ENCODE measurements around the gene PIP5K1B. TPM values are rescaled to one million over a fixed set of nuclear protein-coding genes. Genes with fewer than 3 reads are reported as not detected.

PIP5K1B gene
- total and polyA plus RNA-seq, 10 of the 15 experiments (the other 5 are each of a cell fraction or from before 2014, with no cell fraction given) = 6.8 to 16.3 (median 10.6) TPM

DNA sequence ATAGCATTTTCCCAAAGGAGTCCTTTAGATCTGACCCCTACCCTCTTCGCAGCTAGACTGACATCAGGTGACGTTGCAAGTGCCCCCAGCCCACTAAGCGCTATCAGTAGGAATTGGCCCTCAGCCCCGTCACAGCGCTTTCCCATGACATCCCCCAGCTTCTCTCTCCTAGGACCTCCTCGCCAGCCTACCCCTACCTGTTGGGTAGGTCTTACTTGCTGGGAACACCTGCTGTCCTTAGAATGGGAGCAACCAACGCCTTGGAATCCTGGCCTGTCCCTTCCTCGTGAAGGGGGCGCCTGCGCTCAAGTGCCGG lies 584 bp upstream of the PIP5K1B start:
- Histone ChIP-seq H2AFZ (ENCODE audit: control insufficient read depth, low read depth, low read length) (peak overlapping the region; percentile 69), H3K27ac (ENCODE audit: control insufficient read depth, insufficient read depth) (no peak overlapping the region)

More for the DNA sequence above, 584 bp upstream of the PIP5K1B start:
- Histone ChIP-seq H3K4me2 (ENCODE audit: control insufficient read depth, insufficient read depth) (peak overlapping the region; percentile 87), H3K4me1 (ENCODE audit: control insufficient read depth, insufficient read depth, low read length) (peaks cover 25% of the 10 kb centered on the region), H4K20me1 (ENCODE audit: control insufficient read depth, insufficient read depth) (no peaks in the 10 kb centered on the region), H3K4me3 (peak overlapping the region; percentile 66), H3K9me3 (replicated peaks; ENCODE audit: control insufficient read depth, insufficient read depth, low read length) (no peaks in the 10 kb centered on the region), H3K79me2 (ENCODE audit: control insufficient read depth, insufficient read depth, low read length) (peaks cover 31% of the 10 kb centered on the region), H3K36me3 (ENCODE audit: control insufficient read depth in 2 of 2, insufficient read depth in 2 of 2, low read length in 1 of 2) (no peaks in the 10 kb centered on the region), H3K27me3 (replicated peaks in 1 of 2; ENCODE audit: control insufficient read depth in 2 of 2, insufficient read depth in 2 of 2, low read length in 1 of 2) (peaks cover 3 to 5% of the 10 kb centered on the region in 2 experiments), H3K9ac (ENCODE audit: control insufficient read depth, insufficient read depth, low read length) (peak overlapping the region; percentile 53)
- ATAC-seq (no peak), DNase-seq (ENCODE audit: low read depth, low spot score) (no peak), FAIRE-seq (no peak)
- BruUV-seq (replicated peaks) = no TSS peak
- intact Hi-C loops (cut with micrococcal nuclease; ENCODE audit: unreplicated experiment) (loop anchor here (2.0 kb wide), 1 partner anchor 74 kb away; no protein-coding TSS in a partner anchor), in situ Hi-C loops (cut with MboI) (loop anchor here (10.0 kb wide), 1 partner anchor 290 kb away; no protein-coding TSS in a partner anchor)
- WGBS (ENCODE audit: insufficient coverage, insufficient replicate concordance, low lambda C conversion rate, missing lambda C conversion rate) = 2% methylated on average over 11 of the region's 11 CpGs
- RAD21 ChIA-PET (ENCODE audit: unreplicated experiment) = interaction anchor here (2.1 kb wide), 1 partner anchor 19 kb away, joined by 7 read pairs; no protein-coding TSS in a partner anchor
- TF ChIP-seq MEF2A (IDR thresholded peaks at IDR 0.05; ENCODE audit: insufficient read depth, low read depth, low read length) = no peak
- TF ChIP-seq, protein P1, sequence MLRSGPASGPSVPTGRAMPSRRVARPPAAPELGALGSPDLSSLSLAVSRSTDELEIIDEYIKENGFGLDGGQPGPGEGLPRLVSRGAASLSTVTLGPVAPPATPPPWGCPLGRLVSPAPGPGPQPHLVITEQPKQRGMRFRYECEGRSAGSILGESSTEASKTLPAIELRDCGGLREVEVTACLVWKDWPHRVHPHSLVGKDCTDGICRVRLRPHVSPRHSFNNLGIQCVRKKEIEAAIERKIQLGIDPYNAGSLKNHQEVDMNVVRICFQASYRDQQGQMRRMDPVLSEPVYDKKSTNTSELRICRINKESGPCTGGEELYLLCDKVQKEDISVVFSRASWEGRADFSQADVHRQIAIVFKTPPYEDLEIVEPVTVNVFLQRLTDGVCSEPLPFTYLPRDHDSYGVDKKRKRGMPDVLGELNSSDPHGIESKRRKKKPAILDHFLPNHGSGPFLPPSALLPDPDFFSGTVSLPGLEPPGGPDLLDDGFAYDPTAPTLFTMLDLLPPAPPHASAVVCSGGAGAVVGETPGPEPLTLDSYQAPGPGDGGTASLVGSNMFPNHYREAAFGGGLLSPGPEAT (IDR thresholded peaks at IDR 0.05; ENCODE audit: low read depth) = no peak
- no peak for TF ChIP-seq IKZF1 (conservative IDR thresholded peaks at IDR 0.05)
- no peak for TF ChIP-seq NBN (IDR thresholded peaks at IDR 0.05)
- no peak for TF ChIP-seq NFXL1 (IDR thresholded peaks at IDR 0.05; ENCODE audit: borderline replicate concordance)
- TF ChIP-seq, protein P2, sequence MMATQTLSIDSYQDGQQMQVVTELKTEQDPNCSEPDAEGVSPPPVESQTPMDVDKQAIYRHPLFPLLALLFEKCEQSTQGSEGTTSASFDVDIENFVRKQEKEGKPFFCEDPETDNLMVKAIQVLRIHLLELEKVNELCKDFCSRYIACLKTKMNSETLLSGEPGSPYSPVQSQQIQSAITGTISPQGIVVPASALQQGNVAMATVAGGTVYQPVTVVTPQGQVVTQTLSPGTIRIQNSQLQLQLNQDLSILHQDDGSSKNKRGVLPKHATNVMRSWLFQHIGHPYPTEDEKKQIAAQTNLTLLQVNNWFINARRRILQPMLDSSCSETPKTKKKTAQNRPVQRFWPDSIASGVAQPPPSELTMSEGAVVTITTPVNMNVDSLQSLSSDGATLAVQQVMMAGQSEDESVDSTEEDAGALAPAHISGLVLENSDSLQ (IDR thresholded peaks at IDR 0.05) = no peak
- no peak for TF ChIP-seq POLR2AphosphoS2 (IDR thresholded peaks at IDR 0.05; ENCODE audit: low read depth, low read length)
- TF ChIP-seq, protein P3, sequence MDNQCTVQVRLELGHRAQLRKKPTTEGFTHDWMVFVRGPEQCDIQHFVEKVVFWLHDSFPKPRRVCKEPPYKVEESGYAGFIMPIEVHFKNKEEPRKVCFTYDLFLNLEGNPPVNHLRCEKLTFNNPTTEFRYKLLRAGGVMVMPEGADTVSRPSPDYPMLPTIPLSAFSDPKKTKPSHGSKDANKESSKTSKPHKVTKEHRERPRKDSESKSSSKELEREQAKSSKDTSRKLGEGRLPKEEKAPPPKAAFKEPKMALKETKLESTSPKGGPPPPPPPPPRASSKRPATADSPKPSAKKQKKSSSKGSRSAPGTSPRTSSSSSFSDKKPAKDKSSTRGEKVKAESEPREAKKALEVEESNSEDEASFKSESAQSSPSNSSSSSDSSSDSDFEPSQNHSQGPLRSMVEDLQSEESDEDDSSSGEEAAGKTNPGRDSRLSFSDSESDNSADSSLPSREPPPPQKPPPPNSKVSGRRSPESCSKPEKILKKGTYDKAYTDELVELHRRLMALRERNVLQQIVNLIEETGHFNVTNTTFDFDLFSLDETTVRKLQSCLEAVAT (IDR thresholded peaks at IDR 0.05) = no peak
- TF ChIP-seq SMC3 (IDR thresholded peaks at IDR 0.05; ENCODE audit: borderline replicate concordance, low read length) = no peak
- TF ChIP-seq ZZZ3 (IDR thresholded peaks at IDR 0.05; ENCODE audit: control insufficient read depth, insufficient read length, low read depth) = no peak
- POLR2A ChIA-PET = interaction anchor here (1.4 kb wide), 1 partner anchor 15 kb away, joined by 3 read pairs; no protein-coding TSS in a partner anchor
- SMC1A ChIA-PET (ENCODE audit: uncharacterized antibody, unreplicated experiment) = interaction anchor here (0.9 to 1.7 kb wide), 6 partner anchors 18 to 245 kb away, joined by 3 to 6 read pairs (median 3); no protein-coding TSS in a partner anchor
- CTCF ChIA-PET = interaction anchor here (1.0 to 2.5 kb wide), 5 partner anchors 18 to 295 kb away, joined by 3 to 7 read pairs (median 5); no protein-coding TSS in a partner anchor
